PC-3 (cell line): Measurements from ENCODE around the gene DTD1.

Experiments used
- EZH2 ChIP-seq: fragments of 300-600 bp; sonication (generic); IDR thresholded peaks from one replicate; pipeline ENCODE4 v1.6.1; 2017; ENCODE audit warnings: antibody characterized with exemption, mild to moderate bottlenecking, low read length; ENCODE audit not compliant: unreplicated experiment
- EZH2phosphoT487 ChIP-seq: fragments of 300-600 bp; sonication (generic); IDR thresholded peaks from 2 replicates; pipeline ENCODE4 v1.6.1; 2018; ENCODE audit warnings: mild to moderate bottlenecking, antibody characterized with exemption, low read length, borderline replicate concordance
- TF ChIP-seq, protein P1 (sequence below): fragments of 300-600 bp; sonication (generic); conservative IDR thresholded peaks from 2 replicates; pipeline ENCODE4 v1.5.1; 2017; ENCODE audit warnings: antibody characterized with exemption, low read depth, mild to moderate bottlenecking, low read length

DNA sequence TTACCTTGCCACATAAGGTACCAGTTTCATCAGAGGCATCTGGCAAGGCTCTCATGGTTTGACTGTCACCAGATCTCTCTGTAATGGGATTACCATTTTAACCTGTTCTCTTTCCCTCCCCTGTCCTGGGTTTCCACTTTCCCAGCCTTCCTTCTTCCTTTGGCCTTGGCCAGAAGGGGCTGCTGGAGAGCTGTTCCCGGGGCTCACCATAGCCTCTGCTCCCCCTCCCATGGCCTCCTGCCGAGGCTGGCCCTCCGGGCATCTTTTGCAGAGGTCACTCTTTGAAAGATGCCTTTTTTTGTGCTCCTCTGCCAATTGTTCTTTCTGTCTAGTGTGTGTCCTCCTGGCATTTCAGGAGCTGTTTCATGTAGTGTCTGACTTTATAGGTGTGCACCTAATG, 125.0 kb downstream of the DTD1 start:
- TF ChIP-seq, protein P1, sequence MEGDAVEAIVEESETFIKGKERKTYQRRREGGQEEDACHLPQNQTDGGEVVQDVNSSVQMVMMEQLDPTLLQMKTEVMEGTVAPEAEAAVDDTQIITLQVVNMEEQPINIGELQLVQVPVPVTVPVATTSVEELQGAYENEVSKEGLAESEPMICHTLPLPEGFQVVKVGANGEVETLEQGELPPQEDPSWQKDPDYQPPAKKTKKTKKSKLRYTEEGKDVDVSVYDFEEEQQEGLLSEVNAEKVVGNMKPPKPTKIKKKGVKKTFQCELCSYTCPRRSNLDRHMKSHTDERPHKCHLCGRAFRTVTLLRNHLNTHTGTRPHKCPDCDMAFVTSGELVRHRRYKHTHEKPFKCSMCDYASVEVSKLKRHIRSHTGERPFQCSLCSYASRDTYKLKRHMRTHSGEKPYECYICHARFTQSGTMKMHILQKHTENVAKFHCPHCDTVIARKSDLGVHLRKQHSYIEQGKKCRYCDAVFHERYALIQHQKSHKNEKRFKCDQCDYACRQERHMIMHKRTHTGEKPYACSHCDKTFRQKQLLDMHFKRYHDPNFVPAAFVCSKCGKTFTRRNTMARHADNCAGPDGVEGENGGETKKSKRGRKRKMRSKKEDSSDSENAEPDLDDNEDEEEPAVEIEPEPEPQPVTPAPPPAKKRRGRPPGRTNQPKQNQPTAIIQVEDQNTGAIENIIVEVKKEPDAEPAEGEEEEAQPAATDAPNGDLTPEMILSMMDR = no peak
- no peak for TF ChIP-seq EZH2
- no peak for TF ChIP-seq EZH2phosphoT487
